ENCODE data around the gene SCG5.
A peak's percentile ranks its signal among the peaks of the same experiment; 100 is the strongest.

Gene SCG5

DNA sequence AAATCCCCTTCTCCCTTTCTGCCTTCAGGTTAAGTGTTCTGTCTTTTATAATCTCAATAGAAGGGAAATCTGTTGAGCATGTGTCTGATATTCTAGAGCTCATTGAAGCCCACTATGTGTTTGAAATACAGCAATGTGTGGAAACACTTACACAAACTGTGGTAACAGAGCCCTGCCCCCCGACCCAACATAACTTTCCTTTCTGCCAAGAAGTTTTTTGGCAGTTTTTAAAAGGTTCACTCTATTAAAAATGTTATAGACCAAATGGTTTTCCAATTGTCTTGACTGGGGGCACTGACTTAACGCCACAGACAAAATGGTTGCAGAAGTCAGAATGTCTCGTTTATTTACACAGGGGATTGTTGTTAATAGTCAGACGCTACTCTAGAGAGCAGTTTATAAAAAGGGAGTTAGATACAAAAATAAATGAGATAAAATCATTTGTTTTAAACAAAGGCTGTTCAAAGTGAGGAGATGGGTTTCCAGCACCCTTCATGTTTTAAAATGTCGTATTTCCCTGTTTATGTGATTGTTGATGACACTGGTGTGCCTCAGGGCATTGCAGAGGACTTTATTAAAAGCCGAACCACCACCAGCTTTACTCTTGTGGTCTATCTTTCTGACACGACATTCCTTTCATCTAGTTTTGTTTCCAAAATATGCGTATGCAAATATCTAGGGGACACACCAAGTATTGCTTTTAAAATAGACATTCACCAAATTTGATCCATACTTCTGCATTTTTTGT is 49.6 kb downstream of the SCG5 start:
- H3K9ac ChIP-seq: no peak overlapping the region
- H3K4me2 ChIP-seq: no peak overlapping the region
- no peaks in the 10 kb centered on the region for H4K20me1 ChIP-seq
- TF ChIP-seq Cebpa-rat (IDR thresholded peaks at IDR 0.05): no peak
- no peaks in the 10 kb centered on the region for H3K4me1 ChIP-seq
- H3K27ac ChIP-seq: no peak overlapping the region
- H3K36me3 ChIP-seq: no peaks in the 10 kb centered on the region
- no peaks in the 10 kb centered on the region for H3K27me3 ChIP-seq
- no peak overlapping the region for H3K4me3 ChIP-seq
- H3K9me3 ChIP-seq: no peaks in the 10 kb centered on the region; the same call in 1 of the 2 replicates

- no peaks in the 10 kb centered on the region for H3K36me3 ChIP-seq
- H3K9me3 ChIP-seq: no peaks in the 10 kb centered on the region; the same call in 1 of the 2 replicates
- no peaks in the 10 kb centered on the region for H3K27me3 ChIP-seq
- no peak overlapping the region for H3K4me2 ChIP-seq
- no peaks in the 10 kb centered on the region for H4K20me1 ChIP-seq
- no peak overlapping the region for H3K27ac ChIP-seq
- H3K9ac ChIP-seq: no peak overlapping the region
- H3K4me3 ChIP-seq: no peak overlapping the region
- TF ChIP-seq Cebpa-rat (IDR thresholded peaks at IDR 0.05): no peak
- H3K4me1 ChIP-seq: no peaks in the 10 kb centered on the region
These were observed 50.2 kb downstream of the SCG5 start for GRCh38 chr15:32691689-32692038.

- Histone ChIP-seq H3K4me1 (no peaks in the 10 kb centered on the region), H4K20me1 (no peaks in the 10 kb centered on the region), H3K9me3 (no peaks in the 10 kb centered on the region), H3K4me3 (no peak overlapping the region), H3K4me2 (no peak overlapping the region), H3K27me3 (no peaks in the 10 kb centered on the region), H3K36me3 (no peaks in the 10 kb centered on the region), H3K9ac (no peak overlapping the region), H3K27ac (no peak overlapping the region)
- TF ChIP-seq Cebpa-rat (IDR thresholded peaks at IDR 0.05): no peak
These were observed 50.8 kb downstream of the SCG5 start for GRCh38 chr15:32692286-32692685.

- no peak overlapping the region for H3K27ac ChIP-seq
- no peak for TF ChIP-seq Cebpa-rat (IDR thresholded peaks at IDR 0.05)
These were observed 52.9 kb downstream of the SCG5 start for GRCh38 chr15:32694222-32694983.

GRCh38 chr15:32698773-32699390 is 57.4 kb downstream of the SCG5 start:
- Histone ChIP-seq H3K27me3 (no peaks in the 10 kb centered on the region), H3K4me2 (no peak overlapping the region), H3K27ac (no peak overlapping the region), H4K20me1 (no peaks in the 10 kb centered on the region), H3K9ac (no peak overlapping the region), H3K4me1 (peaks cover 21% of the 10 kb centered on the region), H3K4me3 (no peak overlapping the region), H3K9me3 (peaks cover 15% of the 10 kb centered on the region), H3K36me3 (no peaks in the 10 kb centered on the region)
- no peak for TF ChIP-seq Cebpa-rat (IDR thresholded peaks at IDR 0.05)

More at GRCh38 chr15:32694222-32694983, 52.9 kb downstream of the SCG5 start:
- Histone ChIP-seq H3K4me1 (no peaks in the 10 kb centered on the region), H3K36me3 (no peaks in the 10 kb centered on the region), H4K20me1 (no peaks in the 10 kb centered on the region), H3K9me3 (0 out of 2 replicates have a peak, but pooled peaks cover 3% of the 10 kb centered on the region), H3K9ac (no peak overlapping the region), H3K27me3 (no peaks in the 10 kb centered on the region), H3K4me2 (no peak overlapping the region), H3K4me3 (no peak overlapping the region)

GRCh38 chr15:32700501-32701150 is 59.1 kb downstream of the SCG5 start:
- no peak overlapping the region for H3K27ac ChIP-seq
- H3K4me2 ChIP-seq: peak overlapping the region; percentile 54; the same call in 1 of the 2 replicates
- peaks cover 15% of the 10 kb centered on the region for H3K9me3 ChIP-seq
- peaks cover 21% of the 10 kb centered on the region for H3K4me1 ChIP-seq
- no peak for TF ChIP-seq Cebpa-rat (IDR thresholded peaks at IDR 0.05)
- no peak overlapping the region for H3K9ac ChIP-seq
- H3K36me3 ChIP-seq: no peaks in the 10 kb centered on the region
- H3K27me3 ChIP-seq: no peaks in the 10 kb centered on the region
- H4K20me1 ChIP-seq: no peaks in the 10 kb centered on the region
- H3K4me3 ChIP-seq: no peak overlapping the region

GRCh38 chr15:32701863-32702262 is 60.4 kb downstream of the SCG5 start:
- Histone ChIP-seq H3K4me3 (no peak overlapping the region), H3K4me2 (peak overlapping the region; percentile 54)

DNA sequence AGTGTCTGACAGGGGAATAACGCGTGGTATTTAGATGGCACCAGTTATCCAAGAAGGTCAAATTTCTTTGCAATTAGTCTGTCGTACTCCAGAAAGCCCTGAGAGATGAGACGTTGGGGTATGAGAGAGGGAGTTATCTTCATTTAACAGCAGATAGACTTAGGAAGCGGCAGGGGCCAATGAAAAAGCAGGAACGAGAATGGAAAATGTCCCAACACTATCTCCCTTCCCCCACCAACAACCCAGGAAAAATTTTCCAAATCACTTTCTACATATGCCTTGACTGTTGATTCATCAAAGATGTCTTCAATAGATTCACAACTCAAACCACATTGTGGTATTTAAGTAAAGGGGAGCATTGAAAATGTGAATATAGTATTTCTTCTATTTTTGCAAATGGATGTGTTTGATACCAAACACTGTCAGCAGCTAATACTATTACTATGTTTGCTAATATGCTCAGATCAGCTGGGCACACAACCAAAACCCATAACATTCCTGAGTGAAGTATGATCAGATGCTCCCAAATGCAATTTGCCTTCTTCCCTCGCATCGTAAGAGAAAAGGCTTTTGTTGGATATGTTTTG is 63.0 kb downstream of the SCG5 start:
- H3K9me3 ChIP-seq: peaks cover 11% of the 10 kb centered on the region
- H3K27ac ChIP-seq: no peak overlapping the region
- H3K4me2 ChIP-seq: no peak overlapping the region
- H3K4me1 ChIP-seq: peaks cover 21% of the 10 kb centered on the region
- no peaks in the 10 kb centered on the region for H3K27me3 ChIP-seq
- no peak overlapping the region for H3K4me3 ChIP-seq
- no peaks in the 10 kb centered on the region for H3K36me3 ChIP-seq
- no peak for TF ChIP-seq Cebpa-rat (IDR thresholded peaks at IDR 0.05)
- H3K9ac ChIP-seq: no peak overlapping the region
- H4K20me1 ChIP-seq: no peaks in the 10 kb centered on the region

More at GRCh38 chr15:32701863-32702262, 60.4 kb downstream of the SCG5 start:
- no peaks in the 10 kb centered on the region for H3K36me3 ChIP-seq
- peaks cover 15% of the 10 kb centered on the region for H3K9me3 ChIP-seq
- no peak overlapping the region for H3K27ac ChIP-seq
- no peaks in the 10 kb centered on the region for H3K27me3 ChIP-seq
- no peaks in the 10 kb centered on the region for H4K20me1 ChIP-seq
- no peak overlapping the region for H3K9ac ChIP-seq
- H3K4me1 ChIP-seq: peaks cover 21% of the 10 kb centered on the region
- no peak for TF ChIP-seq Cebpa-rat (IDR thresholded peaks at IDR 0.05)

GRCh38 chr15:32705446-32705845 is 63.9 kb downstream of the SCG5 start:
- Histone ChIP-seq H3K36me3 (no peaks in the 10 kb centered on the region), H3K4me3 (no peak overlapping the region), H3K4me1 (peaks cover 21% of the 10 kb centered on the region), H3K9me3 (peaks cover 6% of the 10 kb centered on the region; the same call in 1 of the 2 replicates), H4K20me1 (no peaks in the 10 kb centered on the region), H3K4me2 (no peak overlapping the region), H3K27ac (no peak overlapping the region), H3K9ac (no peak overlapping the region), H3K27me3 (no peaks in the 10 kb centered on the region)
- no peak for TF ChIP-seq Cebpa-rat (IDR thresholded peaks at IDR 0.05)
